Activated CD4-positive, alpha-beta T cell treated with anti-CD3 and anti-CD28 coated beads for 24 hours (primary cell): ENCODE measurements around the gene ARHGEF28.

Source experiments
- DNase-seq, 2 donors: peaks; one replicate each; pipeline ENCODE4 v3.0.0-alpha.2; 2020; ENCODE audit warnings: low read depth in 2 of 2

ARHGEF28 gene

DNA sequence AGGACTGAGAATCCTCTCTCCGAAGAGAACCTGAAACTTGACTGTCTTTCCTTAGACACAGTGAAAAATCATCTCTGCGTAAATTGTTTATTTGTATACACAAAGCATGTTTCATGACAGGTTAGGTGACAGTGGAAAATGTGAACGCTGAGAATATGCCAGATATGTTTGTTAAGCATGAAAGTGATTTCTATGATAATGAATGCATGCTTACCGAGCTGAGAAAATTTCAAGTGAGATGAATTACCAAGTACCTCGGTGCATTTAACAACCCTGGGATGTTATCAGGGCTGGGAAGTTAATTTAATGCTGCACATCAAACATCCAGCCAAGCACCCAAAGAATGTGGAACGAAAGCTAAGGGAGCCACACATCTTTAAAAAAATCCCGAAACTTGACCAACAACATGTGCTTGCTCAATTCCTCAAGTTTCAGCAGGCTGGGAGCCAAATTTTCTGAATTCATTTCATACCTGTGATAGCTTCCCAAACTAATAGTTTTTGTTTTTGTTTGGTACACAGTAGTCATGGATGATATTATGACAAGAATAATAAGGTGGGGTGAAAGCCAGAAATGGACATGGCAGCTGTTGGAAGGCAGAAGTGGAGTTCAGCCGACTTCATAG is 336.9 kb downstream of the ARHGEF28 start:
- no peak for DNase-seq

DNA sequence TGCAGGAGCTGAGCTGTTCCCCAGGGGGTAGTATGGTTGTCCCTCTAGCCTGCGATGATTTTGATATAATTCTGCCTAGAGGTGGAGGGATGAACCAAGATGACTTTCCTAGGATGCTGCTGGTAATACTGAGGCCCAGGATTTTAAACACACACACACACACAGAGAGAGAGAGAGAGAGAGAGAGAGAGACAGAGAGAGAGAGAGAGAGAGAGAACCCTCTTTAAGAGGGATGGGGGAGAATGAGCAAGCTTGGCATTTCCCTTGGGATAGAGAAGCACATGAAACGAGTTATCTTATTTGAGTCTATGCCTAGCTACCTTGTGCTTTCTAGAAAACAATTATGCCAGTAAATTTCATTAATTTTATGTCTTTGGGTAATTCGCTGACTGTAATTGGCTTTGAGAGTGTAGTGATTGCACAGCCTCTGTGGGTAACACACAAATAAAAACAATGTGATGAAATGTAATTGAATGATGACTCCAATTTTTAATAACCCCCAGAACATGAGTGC is 338.4 kb downstream of the ARHGEF28 start:
- no peak for DNase-seq

DNA sequence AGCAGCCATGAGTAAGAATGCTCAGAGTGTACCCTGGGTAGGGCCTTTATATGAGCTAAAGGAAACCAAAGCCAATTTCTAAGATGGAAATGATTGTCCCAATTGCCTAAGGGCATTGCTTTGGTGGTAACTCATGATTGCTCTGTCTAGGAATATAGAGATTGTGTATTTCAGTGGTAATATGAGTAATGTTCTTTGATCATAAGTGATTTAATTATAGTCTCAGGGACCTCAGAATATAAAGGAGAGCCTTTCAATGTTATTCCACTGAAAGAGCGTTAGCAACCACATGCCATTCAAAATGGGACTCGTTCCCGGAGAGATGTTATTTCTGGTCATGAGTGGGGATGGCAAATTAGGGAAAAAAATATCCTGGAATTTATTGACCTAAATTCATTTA is 340.5 kb downstream of the ARHGEF28 start:
- DNase-seq, result no peak

DNA sequence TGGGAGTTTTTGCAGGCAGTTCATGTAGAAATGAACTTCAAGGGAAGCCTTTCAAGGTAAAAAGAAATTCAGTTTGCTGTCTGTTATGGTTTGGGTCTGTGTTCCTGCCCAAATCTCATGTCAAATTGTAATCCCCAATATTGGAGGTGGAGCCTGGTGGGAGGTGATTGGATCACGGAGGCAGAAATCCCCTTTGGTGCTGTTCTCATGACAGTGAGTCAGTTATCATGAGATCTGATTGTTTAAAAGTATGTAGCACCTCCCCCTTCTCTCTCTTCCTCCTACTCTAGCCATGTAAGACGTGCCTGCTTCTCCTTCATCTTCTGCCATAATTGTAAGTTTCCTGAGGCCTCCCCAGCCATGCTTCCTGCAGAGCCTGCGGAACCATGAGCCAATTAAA is 341.4 kb downstream of the ARHGEF28 start:
- DNase-seq, result no peak

DNA sequence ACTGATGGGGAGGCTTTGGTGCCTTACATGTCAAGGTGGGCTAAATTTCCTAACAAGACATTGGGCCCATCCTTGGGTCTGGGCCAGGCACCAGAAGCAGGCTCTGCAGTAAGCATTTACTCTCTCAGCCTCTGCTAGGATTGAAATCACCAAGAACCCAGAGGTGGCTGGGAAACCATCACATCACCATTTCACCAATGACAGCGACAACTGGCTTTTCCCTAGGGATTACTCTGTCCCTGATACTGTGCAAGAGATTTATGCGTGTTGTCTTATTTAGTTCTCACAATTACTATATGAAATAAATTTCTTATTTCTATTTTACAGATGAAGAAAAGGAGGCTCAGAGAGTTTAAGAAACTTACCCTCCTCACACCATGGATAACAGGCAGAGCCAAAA is 342.2 kb downstream of the ARHGEF28 start:
- DNase-seq, result no peak

DNA sequence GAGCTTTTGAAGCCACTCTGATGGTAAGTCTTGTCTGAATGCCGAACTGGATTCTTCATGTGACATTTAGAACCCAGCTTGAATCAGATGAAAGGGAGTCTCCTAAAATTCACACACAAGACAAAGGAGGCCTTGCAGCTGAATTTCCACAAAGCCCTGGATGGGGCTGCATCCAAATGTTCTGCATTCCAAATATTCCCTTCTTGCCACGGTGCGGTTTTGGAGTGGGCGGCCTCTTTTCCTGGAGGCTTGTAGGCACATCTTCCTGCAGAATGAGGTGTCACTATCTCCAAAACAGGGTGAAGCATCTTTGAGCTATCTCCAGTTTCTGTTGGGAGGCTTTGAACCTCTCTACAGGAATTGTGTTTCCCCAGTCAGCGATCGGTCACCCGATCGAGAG is 342.7 kb downstream of the ARHGEF28 start:
- no peak for DNase-seq

DNA sequence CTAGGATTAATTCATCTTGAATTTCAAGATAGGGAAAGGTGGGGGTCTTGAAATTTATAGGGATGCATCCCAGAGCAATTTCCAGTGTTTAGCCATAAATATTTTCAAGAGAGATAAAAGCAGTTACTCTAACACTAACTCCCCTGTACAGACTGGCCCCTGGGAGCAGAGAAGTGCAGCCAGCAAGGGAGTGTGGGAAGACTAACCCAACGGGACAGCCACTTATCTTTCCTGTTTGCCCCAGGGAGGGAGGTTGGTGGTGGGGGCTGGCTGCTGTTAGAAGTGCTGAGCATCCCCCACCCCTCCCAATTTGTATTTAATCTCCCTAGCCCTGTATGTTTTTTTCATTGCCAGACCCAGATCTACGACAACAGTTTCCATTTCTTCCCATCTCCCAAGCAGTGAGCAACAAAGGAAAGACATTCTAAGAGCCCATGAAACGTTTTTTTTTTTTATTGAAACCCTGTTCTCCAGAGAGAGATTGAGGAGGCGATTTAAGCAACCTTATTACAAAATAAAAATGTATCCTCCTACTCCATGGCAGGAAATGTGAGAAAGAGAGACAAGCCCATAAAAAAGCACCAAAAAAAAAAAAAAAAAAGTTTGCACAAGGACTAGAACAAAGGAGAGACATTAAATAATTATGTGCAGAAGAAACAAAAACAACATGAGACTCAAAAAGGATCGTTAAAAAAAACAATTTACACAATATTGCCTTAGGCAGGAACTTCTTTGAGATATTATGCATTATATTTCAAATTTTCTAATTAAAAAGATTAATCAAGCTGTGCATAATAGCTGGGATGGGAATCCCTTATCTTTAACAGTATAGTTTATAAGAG is 343.4 kb downstream of the ARHGEF28 start:
- no peak for DNase-seq

DNA sequence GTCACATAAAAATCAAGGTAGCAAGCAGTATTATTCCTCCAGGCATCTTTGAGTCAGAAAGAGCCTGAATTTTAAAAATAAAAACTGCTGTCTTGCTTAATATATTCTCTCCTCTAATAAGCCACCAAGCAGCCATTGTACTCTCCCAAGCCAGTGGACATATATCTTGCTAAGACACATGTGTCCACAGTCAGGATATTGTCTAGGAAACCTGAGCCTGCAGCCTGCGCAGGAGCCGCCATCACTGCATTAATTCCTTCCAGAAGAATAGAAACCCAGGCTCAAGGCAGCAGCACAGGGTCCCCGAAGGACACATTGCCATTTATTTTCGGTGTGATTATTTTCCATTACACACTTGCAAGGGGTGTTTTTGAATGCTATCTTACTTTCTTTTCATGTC is 345.3 kb downstream of the ARHGEF28 start:
- no peak for DNase-seq

DNA sequence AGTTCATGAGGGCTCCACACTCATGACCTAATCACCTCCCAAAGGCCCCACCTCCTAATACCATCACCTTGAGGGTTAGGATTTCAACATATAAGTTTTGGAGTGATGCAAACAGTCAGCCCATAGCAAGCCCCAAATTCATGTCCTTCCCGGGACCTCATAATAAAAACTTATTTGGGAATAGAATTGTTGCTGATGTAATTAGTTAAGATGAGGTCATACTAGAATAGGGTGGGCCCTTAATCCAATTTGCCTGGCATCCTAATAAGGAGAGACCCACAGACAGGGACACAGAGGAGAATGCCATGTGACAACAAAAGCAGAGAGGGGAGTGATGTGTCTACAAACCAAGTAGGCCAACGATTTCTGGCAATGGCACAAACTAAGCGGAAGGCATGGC is 347.1 kb downstream of the ARHGEF28 start:
- DNase-seq, result no peak

DNA sequence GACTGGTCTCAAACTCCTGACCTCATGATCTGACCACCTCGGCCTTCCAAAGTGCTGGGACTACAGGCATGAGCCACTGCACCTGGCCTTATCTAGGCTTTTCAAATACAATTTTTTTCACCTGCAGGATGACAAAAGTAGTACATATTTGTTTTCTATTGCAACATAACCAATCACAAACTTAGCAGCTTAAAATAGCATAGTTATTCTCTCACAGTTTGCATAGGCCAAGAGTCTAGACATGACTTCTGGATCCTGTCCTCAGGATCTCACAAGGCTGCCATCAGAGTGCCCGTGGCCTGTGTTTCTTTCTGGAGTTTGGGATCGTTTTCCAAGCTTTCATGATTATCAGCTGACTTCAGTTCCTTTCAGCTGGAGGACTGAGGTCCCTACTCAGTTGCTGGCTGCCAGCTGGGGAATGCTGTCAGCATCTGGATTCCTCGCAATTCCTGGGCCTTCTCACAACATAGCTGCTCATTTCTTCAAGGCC is 348.9 kb downstream of the ARHGEF28 start:
- DNase-seq, result no peak

DNA sequence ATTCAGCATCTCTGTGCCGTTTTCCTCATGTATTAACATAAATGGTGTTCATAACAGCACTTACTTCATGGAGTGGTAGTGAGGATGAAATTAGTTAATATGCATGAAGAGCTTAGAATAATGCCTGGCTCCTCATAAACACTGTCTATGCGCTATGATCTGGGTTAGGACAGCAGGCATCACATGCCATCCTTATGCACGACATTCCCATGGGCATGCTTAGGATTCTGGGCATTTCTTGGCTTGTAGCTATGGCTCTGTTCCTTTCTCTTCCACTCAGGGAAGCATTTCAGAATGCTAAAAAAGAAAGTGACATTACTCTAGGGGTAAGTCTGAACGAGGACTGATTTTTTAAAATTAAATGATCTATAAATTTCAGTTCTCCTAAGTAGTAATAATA is 349.8 kb downstream of the ARHGEF28 start:
- DNase-seq, result no peak

DNA sequence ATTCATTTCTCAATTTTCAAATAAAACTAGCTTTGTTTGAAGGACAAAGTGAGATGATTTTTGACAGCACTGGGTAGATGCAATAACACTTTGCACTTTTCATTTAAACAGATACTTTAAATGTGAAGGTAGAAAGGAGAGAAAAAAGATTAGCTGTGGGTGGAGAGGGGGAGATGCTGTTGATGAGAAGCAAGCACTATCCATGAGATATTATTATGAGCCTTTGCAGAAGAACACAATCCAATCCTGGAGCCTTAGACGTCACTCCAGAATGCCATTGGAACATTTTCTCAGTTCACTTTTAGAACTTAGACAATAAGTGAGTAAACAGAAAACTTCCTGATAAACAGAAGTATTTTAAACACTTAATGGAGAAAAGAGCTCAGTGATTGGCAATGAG is 351.1 kb downstream of the ARHGEF28 start:
- no peak for DNase-seq

DNA sequence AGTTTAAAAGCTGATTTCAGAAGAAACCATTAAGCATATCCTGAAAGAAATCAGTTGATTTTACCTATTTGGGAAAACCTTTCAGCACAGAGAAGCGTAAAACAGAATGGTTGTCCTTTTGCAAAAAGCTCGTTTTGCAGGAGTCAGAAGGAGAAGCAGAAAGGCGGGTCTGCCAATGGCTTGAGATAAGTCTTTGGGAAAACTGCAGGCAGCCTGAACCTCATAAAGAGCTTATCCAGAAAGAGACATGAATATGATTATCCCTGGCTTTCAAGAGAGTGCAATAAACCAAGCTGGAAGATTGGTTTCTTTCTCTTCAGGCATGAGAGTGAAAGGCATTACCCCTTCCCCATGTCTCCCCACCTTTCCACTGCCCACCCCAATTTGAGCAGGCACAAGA is 353.3 kb downstream of the ARHGEF28 start:
- DNase-seq, result no peak

DNA sequence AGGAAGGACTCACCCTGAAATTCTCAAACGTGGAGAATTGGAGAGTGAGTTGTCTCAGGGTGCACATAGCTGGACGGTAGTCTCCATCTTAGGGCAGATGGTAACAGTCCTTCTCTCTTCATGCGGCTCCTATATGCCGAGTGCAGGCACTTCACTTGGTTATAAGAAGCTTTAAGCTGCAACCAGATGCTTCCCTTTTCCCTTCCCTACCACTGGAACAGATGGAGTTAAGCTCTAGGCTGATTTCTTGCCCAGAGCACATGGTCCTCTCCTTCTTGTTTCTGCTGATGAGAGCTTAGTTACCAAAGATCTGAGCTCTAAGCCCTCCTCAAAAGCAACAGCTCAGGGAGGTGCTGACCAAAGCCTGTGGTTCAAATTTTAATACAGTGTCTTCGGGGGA is 355.7 kb downstream of the ARHGEF28 start:
- DNase-seq, result no peak

DNA sequence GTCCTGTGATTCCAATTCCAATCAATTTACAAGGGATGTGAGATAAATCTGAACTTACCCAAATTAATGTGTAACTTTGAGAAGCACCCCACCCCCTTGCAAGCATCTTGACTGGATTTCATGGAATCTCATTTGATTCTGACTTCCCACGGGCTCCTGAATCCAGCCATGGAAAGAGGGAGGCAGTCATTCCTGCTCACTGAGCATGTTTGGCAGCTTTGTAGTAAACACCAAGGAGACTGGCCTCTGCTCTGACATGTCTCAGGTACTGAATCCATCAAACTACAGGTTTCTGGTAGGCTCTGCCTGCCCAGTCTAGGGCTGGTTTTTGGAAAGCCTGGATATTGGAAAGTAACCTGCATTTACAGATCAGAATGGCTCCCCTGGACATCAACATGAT is 357.6 kb downstream of the ARHGEF28 start:
- DNase-seq, result no peak

DNA sequence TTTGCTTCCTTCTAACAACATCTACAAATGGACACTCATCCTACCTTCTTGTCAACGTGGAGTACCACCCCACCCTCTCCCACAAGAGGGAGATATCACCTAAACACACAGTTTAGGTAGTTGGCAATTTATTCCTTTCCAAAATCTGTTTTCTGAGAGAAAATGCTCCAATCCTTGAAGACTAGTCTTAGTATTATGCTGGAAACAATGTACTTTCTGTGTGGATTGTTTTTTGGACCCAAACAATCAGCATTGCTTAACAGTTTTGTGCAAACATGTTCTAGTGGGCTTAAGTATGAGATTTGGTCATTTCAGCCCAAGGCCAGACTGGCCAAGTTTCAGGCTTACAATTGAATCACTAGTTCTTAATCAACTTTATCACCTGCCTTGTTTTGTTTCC is 359.1 kb downstream of the ARHGEF28 start:
- no peak for DNase-seq

DNA sequence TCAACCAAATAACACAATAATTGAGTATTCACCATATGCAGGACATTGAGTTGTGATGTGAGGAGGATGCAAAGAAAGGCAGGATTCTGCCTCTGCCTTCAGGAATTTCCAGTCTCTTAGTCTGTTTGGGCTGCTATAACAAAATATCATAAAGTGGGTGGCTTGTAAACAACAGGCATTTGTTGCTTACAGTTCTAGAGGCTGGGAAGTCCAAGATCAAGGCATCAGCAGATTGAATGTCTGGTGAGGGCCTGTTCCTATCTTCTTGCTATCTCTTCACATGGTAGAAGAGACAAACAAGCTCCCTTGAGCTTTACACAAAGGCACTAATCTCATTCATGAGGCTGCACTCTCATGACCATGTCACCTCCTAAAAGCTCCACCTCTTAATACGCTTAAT is 360.7 kb downstream of the ARHGEF28 start:
- DNase-seq, result no peak

DNA sequence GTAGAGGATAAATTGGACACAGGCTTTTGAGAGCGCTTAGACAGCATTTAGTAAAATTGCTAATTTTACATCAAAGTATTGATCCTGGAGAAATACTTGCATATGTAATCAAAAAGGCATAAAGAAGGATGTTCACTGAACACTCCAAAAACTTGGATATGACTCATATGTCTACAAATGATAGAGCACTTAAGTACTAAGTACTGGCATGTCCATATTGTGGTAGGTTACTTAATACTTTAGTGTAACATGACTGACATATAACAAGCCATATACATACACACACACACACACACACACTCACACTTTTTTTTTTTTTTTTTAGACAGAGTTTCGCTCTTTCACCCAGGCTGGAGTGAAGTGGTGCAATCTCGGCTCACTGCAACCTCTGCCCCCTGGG is 361.9 kb downstream of the ARHGEF28 start:
- DNase-seq, result no peak

DNA sequence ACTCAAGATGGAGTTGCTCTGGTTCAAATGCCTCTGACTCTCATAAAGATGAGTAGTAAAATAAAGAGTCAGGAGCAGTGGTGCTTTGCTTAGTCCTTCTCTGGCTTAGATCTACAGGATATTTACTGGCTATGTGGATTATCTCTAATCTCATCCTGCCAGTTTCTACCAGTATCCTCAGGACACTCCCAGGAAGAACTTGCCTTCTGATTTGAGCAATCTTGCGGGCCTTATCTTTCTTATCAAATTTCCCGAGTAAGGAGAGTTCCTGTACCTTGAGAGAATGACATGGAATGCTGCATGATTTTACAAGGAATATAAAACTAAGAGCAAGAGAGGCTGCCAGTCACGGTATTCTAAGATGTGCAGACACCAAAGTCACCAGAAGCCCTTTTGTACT is 364.0 kb downstream of the ARHGEF28 start:
- DNase-seq, result no peak
